HG02588 (cell line): ENCODE results near the gene MLF1.
"Not testable (repeated sequence)": the region's sequence is repeated elsewhere in the genome, so short reads cannot be mapped to it uniquely, and the experiment has no call there.

ENCODE experiments used
- ATAC-seq: cut with Tn5 transposase; IDR thresholded peaks from one replicate; pipeline ENCODE4 v1.9.1; 2021; ENCODE audit warnings: mild to moderate bottlenecking, moderate library complexity; ENCODE audit not compliant: unreplicated experiment

Gene MLF1, protein sequence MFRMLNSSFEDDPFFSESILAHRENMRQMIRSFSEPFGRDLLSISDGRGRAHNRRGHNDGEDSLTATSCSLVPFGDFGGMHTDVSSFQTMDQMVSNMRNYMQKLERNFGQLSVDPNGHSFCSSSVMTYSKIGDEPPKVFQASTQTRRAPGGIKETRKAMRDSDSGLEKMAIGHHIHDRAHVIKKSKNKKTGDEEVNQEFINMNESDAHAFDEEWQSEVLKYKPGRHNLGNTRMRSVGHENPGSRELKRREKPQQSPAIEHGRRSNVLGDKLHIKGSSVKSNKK

DNA sequence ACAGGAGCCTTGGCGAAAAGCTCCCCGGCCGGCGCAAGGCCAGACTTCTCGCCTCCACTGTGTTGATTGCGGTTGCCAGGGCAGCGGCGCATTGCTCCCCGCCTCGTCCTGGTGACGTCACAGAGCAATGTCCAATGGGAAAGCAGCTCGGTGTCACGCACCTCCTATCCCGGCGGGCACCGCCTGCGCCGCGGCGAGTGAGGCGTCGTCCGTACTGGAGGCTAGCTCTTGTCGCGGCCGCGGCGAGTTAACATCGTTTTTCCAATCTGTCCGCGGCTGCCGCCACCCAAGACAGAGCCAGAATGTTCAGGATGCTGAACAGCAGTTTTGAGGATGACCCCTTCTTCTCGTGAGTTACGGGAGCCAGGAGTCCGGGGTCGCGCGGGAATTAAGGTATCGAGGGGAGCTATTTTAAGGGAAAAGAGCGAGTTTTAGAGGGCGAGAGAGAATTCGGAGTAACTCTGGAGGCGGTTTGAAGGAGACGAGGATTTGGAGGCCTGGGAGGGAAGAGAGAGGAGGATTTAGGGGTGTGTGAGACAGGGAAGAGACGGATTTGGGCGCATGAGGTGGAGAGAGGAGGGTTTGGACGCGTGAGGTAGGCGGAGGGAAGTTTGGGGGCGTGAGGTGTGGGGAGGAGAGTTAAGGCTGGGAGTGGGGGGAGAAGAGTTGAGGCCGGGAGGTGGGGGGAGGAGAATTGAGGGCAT, at the start of gene MLF1:
Gene MLF1, plus strand, starts transcription at position 196 of the 704 bp plus-strand sequence. Its CDS starts 107 bp downstream, at position 303.
- peak; percentile 99 for ATAC-seq

DNA sequence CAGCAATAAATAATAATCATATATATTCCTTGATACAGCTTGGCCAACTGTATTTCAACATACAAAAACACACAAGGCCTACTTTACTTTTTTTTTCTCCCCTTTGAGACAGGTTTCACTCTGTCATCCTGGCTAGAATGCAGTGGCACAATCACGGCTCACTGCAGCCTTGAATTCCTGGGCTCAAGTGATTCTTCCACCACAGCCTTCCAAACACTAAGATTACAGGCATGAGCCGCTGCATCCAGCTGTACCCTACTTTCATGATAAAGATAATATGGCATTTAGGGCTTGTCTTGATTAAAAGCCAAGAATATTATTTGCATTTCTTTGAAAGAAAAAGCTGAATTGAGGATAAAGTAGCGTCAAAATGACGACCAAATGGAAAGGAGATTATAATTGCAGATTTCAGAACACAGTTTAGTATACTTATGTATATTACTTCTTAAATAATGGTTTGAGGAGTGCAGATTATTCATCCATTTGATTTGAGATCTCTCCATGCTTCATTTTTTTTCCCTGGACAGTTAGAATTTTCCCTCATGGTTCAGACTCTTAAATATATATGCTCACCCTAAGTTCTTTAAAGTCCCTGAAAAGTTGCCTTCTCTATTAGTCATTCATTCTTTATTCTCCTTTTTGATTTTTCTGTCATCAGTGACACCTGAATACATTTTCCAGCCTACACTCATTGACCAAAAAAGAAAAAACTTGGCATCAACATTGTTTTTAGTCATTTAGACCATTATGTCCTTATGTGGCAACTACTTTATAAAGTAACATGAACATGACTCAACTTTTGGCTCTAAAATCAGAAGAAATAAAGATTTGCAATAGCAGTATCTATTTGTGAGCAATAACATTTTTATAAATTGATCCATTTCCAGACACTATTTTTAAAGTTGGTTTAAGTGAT, 48.5 kb upstream of the MLF1 start:
- no peak for ATAC-seq

DNA sequence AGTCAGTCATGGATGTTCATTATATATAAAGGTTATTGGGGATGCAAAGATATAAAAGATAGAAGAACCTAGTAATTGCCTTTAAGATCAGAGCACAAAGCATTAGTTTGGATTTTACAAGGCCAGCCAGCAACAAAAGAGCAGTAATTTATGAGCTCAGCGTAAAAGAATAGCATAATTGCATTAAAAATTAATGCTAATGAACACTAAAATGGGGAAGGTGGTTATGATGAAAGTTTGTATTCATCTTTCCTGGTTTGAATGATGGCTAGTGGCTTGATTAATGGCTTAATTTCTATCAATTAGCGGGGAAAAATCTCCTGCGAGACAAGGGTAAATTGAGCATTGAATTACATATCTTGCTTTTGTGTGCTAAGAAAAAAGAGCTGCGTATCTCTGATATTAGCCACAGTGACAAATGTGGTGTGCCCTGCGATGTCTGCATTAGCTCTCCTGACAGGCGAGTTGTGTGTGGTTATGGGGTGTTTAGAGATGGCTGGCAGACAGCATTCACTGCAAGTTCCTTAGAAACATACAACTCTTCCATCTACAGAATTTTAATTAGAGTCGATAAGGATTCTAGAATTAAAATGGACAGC, 42.8 kb upstream of the MLF1 start:
- ATAC-seq, result no peak

DNA sequence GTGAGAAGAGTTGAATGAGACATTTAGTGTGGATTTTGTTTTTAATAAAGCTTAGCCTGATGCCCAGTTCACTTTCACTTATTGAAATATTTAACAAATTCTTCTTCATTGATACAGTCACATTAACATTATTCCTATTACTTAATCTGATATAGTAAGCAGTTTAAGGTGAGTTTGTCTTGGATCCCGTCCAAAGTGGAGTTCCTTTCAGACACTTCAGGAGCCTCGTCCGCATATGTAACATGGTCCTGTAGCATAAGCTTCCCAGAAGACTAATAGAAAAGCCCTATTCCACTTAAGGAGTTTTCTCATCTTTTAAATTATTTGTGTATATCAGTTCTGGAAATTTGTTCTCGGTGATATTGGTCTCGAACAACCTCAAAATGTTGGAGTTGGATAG, 39.7 kb upstream of the MLF1 start:
- ATAC-seq, result no peak

DNA sequence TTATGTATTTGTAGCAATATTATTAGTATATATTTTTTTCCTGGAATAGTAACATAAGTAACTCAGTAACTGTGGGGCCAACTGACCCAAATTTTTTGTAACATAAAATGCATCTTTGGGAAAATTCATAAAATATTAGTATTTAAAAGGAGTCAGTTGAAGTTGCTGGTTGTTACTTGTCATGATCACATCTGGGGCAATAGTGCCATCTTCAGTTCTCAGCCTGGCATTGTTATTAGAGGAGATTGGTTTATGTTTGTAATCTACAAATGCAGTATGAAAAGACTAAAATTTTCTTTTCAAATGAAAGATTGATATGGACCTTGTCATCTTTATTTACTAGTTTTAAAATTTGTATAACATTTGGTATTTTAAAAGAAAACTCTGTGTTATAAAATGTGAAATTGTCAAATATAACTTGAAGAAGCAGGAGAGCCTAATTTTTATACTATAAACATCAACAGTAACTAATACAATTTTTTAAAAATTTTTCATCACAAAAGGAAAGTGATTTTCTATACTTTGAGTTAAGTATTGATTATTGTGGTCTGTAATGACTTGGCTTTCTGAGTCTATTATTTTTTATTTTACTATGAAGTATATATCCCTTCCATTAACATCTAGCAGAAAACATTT, 38.8 kb upstream of the MLF1 start:
- ATAC-seq, result no peak

DNA sequence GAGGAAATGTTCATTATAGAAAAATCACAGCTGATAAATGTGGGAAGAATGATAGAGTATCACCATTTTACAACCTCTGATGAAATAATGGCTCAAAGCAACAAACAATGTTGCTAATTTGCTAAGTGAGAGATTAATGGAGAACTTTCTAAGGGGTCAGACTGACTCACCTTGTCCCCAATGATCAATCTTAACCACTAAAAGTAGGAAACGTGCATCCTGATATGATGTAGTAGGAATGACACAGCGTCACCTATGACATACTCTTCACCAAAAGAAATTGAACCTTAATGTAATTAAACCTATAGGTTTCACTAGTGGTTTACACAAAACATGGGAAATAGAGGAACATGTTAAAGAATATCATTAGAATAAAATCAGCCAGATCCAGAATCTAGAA, 35.1 kb upstream of the MLF1 start:
- ATAC-seq, result no peak

DNA sequence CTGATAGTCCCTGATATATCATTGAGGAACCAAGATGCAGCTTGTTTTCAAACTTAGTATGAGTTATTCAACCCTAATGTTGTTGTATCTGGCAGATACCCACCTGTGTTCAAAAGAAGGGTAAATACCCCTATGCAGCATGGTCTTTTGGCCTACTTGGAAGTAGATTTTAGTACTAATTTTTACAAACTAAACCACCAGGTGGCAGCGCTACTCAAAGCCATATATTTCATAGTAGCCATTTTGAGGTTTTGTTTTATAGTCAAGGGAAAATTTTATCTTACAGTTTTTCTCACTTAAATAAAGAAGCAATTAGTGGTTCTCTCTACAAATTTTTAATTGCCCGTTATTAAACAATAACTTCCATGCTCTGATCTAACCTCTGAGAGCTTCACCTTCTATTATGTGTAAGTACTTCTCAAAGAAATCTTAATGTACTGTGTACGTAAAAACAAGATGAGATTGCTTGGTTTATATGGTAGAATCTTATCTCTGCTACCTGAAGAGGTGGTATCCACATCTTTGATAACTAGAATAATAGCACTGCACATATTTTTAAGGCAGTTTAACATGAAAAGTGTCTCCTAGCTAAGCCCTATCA, 31.5 kb upstream of the MLF1 start:
- peak; percentile 68 for ATAC-seq

DNA sequence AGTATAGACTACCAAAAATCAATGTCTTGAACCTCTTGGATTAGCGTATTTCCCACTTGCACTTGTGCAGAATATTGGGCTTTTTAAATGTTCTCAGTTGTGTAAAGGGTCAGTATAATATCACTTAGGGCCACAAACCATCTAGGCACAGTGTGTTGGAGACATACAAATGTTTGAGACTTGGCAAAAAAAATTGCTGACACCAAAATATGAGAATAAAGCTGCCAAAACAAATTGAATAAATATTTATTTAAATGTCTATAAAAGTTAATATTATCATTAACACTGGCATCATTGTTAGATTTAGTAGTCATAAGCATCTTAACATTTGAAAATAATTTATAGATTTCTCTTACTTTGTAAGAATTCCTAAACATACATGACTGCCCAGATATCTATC, 30.9 kb upstream of the MLF1 start:
- no peak for ATAC-seq

DNA sequence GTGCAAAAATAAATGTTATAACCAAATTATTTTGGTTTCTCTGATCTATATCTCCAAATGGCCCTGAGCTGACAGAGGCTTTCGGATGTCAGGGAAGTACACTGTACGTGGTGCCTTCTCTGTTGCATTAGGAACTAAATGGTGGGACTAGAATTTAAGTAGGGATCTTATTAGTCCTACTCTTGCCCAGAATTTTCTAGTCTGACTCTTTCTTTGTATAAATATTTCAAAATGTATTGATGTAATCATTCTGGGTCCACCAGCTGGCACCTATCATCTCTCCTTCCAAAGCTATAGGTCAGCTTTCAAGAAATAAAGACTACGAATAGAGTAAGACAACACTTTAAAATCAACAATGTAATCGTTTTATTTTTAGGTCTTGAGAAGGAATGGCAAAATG, 22.3 kb upstream of the MLF1 start:
- no peak for ATAC-seq

DNA sequence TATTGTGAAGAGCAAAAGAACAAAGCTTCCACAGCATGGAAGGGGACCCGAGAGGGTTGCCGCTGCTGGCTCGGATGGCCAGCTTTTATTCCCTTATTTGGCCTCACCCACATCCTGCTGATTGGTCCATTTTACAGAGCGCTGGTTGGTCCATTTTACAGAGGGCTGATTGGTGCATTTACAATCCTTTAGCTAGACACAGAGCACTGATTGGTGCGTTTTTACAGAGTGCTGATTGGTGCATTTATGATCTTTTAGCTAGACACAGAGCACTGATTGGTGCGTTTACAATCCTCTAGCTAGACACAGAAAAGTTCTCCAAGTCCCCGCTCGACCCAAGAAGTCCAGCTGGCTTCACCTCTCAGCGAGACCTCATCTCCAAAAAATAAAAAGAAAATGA, 21.1 kb upstream of the MLF1 start:
- not testable (repeated sequence) for ATAC-seq

DNA sequence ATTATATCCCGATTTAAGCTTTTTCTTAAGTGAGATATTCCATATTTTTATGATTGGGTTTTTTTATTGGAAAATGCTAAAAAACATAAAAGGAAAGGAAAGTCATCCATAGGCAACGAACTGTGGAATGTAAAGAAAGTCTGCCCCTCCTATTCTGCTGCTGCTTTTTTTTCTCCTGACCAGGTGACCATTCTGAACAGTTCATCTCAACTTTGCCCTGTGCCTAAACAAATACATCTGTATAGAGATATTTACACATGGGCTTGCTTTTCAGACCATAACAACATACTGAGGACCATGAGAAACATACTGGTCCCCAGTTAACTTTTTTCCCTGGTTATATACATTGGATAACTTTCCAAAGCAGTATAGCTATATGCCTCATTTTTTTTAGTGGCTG, 18.9 kb upstream of the MLF1 start:
- ATAC-seq, result no peak

DNA sequence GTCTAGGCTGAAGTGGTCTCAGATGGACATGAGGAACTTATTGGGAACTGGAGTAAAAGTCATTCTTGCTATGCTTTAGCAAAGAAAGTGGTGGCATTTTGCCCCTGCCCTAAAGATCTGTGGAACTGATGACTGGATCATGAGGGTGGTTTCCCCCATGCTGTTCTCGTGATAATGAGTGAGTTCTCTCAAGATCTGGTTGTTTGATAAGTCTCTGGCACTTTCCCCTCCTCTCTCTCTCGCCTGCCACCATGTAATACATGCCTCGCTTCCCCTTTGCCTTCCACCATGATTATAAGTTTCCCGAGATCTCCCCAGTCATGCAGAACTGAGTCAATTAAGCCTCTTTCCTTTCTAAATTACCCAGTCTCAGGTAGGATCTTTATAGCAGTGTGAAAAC, 11.5 kb upstream of the MLF1 start:
- ATAC-seq, result no peak

DNA sequence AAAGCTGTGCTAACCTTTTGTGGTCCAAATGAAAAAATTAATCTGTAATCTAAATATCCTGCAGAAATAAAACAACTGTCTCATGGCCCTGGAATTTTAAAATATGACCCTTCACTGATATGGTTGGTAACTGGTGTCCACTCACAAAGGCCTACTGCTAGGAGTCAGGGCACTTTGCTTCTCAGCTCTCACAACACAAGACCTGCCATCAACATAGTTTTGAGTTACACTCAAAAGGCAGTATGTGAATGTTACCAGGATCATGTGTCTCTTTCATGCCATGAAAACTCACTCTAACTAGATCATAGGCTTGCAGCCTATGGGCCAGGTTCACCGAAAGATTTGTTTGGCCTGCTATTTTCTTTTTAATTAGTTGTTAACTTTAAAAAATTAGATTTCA, 10.0 kb upstream of the MLF1 start:
- ATAC-seq, result no peak

DNA sequence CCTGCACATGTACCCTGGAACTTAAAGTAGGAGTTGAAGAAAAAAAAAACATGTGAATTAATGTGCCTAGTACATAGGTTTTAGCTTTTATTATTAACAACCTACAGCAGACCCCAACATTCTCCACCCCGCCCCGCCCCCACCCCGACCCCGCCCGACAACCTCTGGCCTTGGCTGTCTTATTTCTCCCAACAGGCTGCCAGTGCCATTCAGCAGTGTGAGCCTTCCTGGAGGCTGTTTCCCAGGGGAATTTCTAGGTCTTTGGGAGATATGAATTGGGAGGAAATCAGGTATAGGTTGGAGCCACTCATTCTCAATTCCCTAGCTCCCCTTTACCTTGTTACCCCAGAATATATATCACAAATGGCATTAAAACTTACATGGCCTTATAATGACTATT, 8.3 kb upstream of the MLF1 start:
- no peak for ATAC-seq

DNA sequence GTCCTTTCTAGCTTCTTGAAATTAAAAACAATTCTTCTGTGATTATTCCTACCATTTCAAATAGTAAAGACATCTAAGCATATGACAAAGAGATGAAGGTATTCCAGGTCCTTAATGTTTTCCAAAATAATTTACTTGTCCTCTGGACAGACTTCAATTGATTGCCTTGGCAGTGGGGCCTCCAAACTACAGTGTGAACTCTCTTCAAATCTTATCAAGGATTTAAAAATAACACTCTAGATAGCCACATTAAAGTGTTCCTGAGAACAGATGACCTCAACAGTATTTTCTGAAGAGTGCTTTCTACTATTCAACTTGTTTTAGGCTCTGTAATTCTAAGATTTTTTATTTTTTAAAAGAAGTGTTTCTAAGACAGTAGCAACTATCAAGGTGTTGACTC, 7.9 kb upstream of the MLF1 start:
- ATAC-seq, result no peak

DNA sequence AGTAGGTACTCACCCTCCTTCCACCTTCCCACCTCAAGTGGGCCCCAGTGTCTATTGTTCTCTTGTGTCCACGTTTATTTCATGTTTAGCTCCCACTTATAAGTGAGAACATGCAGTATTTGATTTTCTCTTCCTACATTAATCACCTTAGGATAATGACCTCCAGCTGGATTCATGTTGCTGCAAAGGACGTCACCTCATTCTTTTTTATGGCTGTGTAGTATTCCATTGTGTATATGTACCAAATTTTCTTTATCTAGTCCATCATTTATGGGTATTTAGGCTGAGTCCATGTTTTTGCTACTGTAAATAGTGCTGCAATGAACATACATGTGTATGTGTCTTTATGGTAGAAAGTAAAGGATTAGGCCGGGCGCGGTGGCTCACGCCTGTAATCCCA, 5.9 kb upstream of the MLF1 start:
- no peak for ATAC-seq

DNA sequence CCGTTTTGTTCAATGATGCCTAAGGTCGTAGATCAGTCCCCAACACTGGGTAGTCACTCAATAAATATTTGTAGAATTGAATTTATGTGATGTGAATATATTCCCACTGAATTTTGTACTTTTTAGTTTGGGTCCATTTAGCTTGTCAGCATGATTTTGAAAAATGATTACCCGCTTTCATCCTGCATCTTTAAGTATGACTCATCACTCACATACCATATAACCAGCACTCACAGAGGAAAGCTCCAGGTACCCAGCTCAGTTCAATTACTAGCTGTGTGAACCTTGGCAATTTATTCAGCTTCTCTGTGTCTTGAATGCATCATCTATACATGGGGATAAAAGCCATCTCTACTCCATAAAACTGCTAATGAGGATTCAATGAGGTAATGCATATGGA, 2.2 kb upstream of the MLF1 start:
- ATAC-seq, result no peak

DNA sequence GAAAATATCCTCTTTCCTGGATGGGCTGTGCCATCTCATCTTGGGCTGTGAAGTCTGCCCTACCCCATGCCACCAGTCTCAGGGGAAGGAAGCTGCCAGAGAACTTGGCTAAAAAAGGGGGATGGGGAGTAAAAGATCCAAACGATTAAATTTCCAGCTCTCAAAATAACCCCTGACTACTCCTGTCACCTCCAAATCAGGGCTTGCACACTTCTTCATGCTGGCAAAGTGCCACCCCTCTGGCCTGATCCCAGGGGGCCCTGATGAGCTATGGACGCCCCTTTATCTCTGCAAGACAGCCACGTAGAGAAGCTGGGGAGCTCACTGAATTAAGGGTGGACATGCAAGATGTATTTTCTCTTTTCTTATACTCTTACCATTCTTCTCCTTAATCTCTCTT, 1.2 kb upstream of the MLF1 start:
- no peak for ATAC-seq

DNA sequence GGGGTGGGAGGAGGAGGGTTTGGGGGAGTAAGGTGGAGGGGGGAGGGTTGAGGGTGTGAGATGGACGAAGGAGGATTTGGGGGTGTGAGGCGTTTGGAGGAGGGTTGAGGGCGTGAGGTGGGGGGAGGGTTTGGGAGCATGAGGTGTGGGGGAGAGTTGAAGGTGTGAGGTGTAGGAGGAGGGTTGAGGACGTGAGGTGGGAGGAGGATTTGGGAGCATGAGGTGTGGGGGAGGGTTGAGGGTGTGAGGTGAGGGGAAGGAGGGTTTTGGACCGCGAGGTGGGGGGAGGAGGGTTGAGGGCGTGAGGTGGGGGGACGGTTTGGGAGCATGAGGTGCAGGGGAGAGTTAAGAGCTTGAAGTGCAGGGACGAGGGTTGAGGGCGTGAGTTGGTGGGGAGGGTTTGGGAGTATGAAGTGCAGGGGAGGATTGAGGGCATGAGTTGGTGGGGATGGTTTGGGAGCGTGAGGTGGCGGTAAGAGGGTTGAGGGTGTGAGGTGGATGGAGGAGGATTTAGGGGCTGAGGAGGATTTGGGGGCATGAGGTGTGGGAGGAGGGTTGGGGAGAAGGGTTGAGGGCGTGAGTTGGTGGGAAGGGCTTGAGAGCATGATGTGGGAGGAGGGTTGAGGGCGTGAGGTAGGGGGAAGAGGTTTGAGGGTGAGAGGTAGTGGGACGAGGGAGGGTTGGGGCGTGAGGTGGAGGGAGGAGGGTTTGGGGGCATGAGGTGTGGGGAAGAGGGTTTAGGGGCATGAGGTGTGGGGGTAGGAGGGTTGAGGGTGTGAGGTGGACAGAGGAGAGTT, 1.2 kb downstream of the MLF1 start:
- no peak for ATAC-seq

DNA sequence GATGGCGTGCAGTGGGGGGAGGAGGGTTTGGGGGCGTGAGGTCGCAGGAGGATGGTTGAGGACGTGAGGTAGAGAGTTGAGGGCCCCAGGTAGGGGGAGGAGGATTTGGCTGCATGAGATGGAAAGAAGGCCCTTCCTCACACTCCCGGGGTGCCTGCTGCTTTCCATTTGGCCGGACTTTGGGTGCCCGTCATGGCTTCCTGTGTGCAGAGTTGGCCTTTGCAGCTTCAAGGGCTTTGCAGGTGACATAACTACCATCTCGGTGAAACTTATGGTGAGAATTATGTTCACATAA, 1.7 kb downstream of the MLF1 start:
- ATAC-seq, result no peak
